Left cardiac atrium (tissue), 4 donors: ENCODE results near the gene POLR1F. TPM values are rescaled to one million over a fixed set of nuclear protein-coding genes. Genes with fewer than 3 reads are reported as not detected.
"Not testable (repeated sequence)": the region's sequence is repeated elsewhere in the genome, so short reads cannot be mapped to it uniquely, and the experiment has no call there.

Experiments
- ATAC-seq, 2 donors: fragments of 200-7000 bp; cut with Tn5 transposase; one replicate each; pipeline ENCODE4 v1.9.1; 2020; ENCODE audit warnings: mild to moderate bottlenecking in 2 of 2, moderate library complexity in 2 of 2
- DNase-seq: peaks from one replicate; pipeline ENCODE4 v3.0.0-alpha.2; 2020
- intact Hi-C, 2 donors: fragments of 100-400 bp; cut with DNase I; formaldehyde crosslinking; loops; one replicate each; pipeline versions ENCODE4 v1.14.1 to v1.15.1; 2022 to 2023
- microRNA-seq, 2 donors: library from miRNA; unstranded; fragments of <30 nt; microRNA quantifications; one replicate each; pipeline ENCODE4 v1.2.0, GENCODE V29; 2020
- total RNA-seq, 2 donors: library from RNA; stranded (reverse); fragmentation: NEBNext Ultra II Directional; extraction: Animal tissue kit (Norgen Biotek cat#: 25700); gene quantifications; one replicate each; pipeline ENCODE4 v1.2.1, GENCODE V29; 2021
- donor health status: DM: no; HTN: yes; CAD: no.
- donor health status: DM: no; HTN: yes; CAD: no; lungs with severe emphysema.
- donor health status: DM: yes; HTN: yes; CAD: no.
- donor health status: Dilated cardiomyopathy.

POLR1F gene
- total RNA-seq, 2 donors from 2014 or later = 8.3 to 11.5 TPM

GRCh38 chr7:19689130-19689529, 19.7 kb downstream of the POLR1F start:
- intact Hi-C loops, ATAC-seq, DNase-seq: not testable (repeated sequence)

- ATAC-seq = no peak
- no peak for DNase-seq
- intact Hi-C loops = no loop called here
These were observed 27.2 kb downstream of the POLR1F start for GRCh38 chr7:19681596-19681995.

- ATAC-seq (no peak), DNase-seq (no peak)
- intact Hi-C loops = no loop called here
These were observed 31.7 kb downstream of the POLR1F start for GRCh38 chr7:19677180-19677579.

- intact Hi-C loops = no loop called here
- DNase-seq (no peak), ATAC-seq (no peak)
These were observed 33.0 kb downstream of the POLR1F start for GRCh38 chr7:19675816-19676215.

GRCh38 chr7:19674266-19674960, 34.4 kb downstream of the POLR1F start:
- intact Hi-C loops = no loop called here
- DNase-seq (no peak), ATAC-seq (no peak)

GRCh38 chr7:19670806-19671205, 38.0 kb downstream of the POLR1F start:
- intact Hi-C loops = no loop called here
- no peak for ATAC-seq
- no peak for DNase-seq

GRCh38 chr7:19665399-19666008, 43.3 kb downstream of the POLR1F start:
- DNase-seq (no peak), ATAC-seq (no peak)
- intact Hi-C loops = loop anchor here in 1 of 2 donors (5.0 to 10.0 kb wide), 3 partner anchors 541 to 1983 kb away; no protein-coding TSS in a partner anchor

GRCh38 chr7:19663816-19664462, 44.9 kb downstream of the POLR1F start:
- intact Hi-C loops = loop anchor here in 1 of 2 donors (10.0 kb wide), 2 partner anchors 539 to 1309 kb away; no protein-coding TSS in a partner anchor
- no peak for DNase-seq
- no peak for ATAC-seq

- no peak for DNase-seq
- intact Hi-C loops = no loop called here
- no peak for ATAC-seq
These were observed 60.0 kb downstream of the POLR1F start for GRCh38 chr7:19648791-19649190.

Small RNA genes within 50 kb of the gene (microRNA-seq; reads per million reads assigned to microRNA genes)
- 0 reads per million in 2 donors for gene MIR3146

Other genes with a start within 250 kb of the POLR1F start
- gene TMEM196, start 64.6 kb upstream of the POLR1F start, total RNA-seq = not detected